Measurements from ENCODE around the gene NABP1. TPM values are rescaled to one million over a fixed set of nuclear protein-coding genes. Genes with fewer than 3 reads are reported as not detected.

Gene NABP1
- total and polyA plus RNA-seq, 10 of the 15 experiments (the other 5 are each of a cell fraction or from before 2014, with no cell fraction given): 22.9 to 65.7 (median 39.9) TPM

- Histone ChIP-seq H3K27ac (ENCODE audit: control insufficient read depth, insufficient read depth) (no peak overlapping the region), H3K9me3 (replicated peaks; ENCODE audit: control insufficient read depth, insufficient read depth, low read length) (no peaks in the 10 kb centered on the region; the same call in 2 of the 3 replicates), H3K4me1 (ENCODE audit: control insufficient read depth, insufficient read depth, low read length) (no peaks in the 10 kb centered on the region), H4K20me1 (ENCODE audit: control insufficient read depth, insufficient read depth) (no peaks in the 10 kb centered on the region), H3K36me3 (ENCODE audit: control insufficient read depth in 2 of 2, insufficient read depth in 2 of 2, low read length in 1 of 2) (no peaks in the 10 kb centered on the region), H3K9ac (ENCODE audit: control insufficient read depth, insufficient read depth, low read length) (no peak overlapping the region), H3K4me2 (ENCODE audit: control insufficient read depth, insufficient read depth) (no peak overlapping the region), H3K79me2 (ENCODE audit: control insufficient read depth, insufficient read depth, low read length) (no peaks in the 10 kb centered on the region), H2AFZ (ENCODE audit: control insufficient read depth, low read depth, low read length) (no peak overlapping the region), H3K27me3 (replicated peaks in 1 of 2; ENCODE audit: control insufficient read depth in 2 of 2, insufficient read depth in 2 of 2, low read length in 1 of 2) (no peaks in the 10 kb centered on the region), H3K4me3 (no peak overlapping the region)
- ChIA-PET RAD21 (ENCODE audit: unreplicated experiment) (interaction anchor here (0.8 kb wide), 1 partner anchor 58 kb away, joined by 3 read pairs; no protein-coding TSS in a partner anchor), CTCF (interaction anchor here (0.8 to 1.2 kb wide), 3 partner anchors 9 to 15 kb away, joined by 3 read pairs; no protein-coding TSS in a partner anchor), SMC1A (ENCODE audit: uncharacterized antibody, unreplicated experiment) (interaction anchor here (0.8 to 1.4 kb wide), 7 partner anchors 9 to 138 kb away, joined by 3 to 8 read pairs (median 3); no protein-coding TSS in a partner anchor), POLR2A (interaction anchor here (0.9 kb wide), 1 partner anchor 12 kb away, joined by 4 read pairs; no protein-coding TSS in a partner anchor)
- no TSS peak for BruUV-seq (replicated peaks)
- intact Hi-C loops (cut with micrococcal nuclease; ENCODE audit: unreplicated experiment): loop anchor here (10.0 kb wide), 1 partner anchor 464 kb away; no protein-coding TSS in a partner anchor
- FAIRE-seq (no peak), DNase-seq (ENCODE audit: low read depth, low spot score) (no peak), ATAC-seq (no peak)
- in situ Hi-C loops (cut with MboI): no loop called here
- 100% methylated on average over 1 of the region's 1 CpG for WGBS (ENCODE audit: insufficient coverage, insufficient replicate concordance, low lambda C conversion rate, missing lambda C conversion rate)
- TF ChIP-seq EP300 (IDR thresholded peaks at IDR 0.05; ENCODE audit: borderline replicate concordance in 1 of 2, control insufficient read depth in 1 of 2, low read depth in 2 of 2, low read length in 2 of 2) (no peak), ZNF274 (IDR thresholded peaks at IDR 0.05; ENCODE audit: insufficient read depth, insufficient read length) (no peak), IRF3 (IDR thresholded peaks at IDR 0.05) (no peak), MYB (IDR thresholded peaks at IDR 0.05; ENCODE audit: borderline replicate concordance, low read depth, low read length) (no peak), TCF7 (IDR thresholded peaks at IDR 0.05; ENCODE audit: borderline replicate concordance) (no peak), RAD51 (IDR thresholded peaks at IDR 0.05) (no peak), PKNOX1 (IDR thresholded peaks at IDR 0.05) (no peak), MXI1 (IDR thresholded peaks at IDR 0.05; ENCODE audit: low read depth, low read length) (no peak), CREM (IDR thresholded peaks at IDR 0.05; ENCODE audit: low read depth) (no peak)
- TF ChIP-seq, protein P1, sequence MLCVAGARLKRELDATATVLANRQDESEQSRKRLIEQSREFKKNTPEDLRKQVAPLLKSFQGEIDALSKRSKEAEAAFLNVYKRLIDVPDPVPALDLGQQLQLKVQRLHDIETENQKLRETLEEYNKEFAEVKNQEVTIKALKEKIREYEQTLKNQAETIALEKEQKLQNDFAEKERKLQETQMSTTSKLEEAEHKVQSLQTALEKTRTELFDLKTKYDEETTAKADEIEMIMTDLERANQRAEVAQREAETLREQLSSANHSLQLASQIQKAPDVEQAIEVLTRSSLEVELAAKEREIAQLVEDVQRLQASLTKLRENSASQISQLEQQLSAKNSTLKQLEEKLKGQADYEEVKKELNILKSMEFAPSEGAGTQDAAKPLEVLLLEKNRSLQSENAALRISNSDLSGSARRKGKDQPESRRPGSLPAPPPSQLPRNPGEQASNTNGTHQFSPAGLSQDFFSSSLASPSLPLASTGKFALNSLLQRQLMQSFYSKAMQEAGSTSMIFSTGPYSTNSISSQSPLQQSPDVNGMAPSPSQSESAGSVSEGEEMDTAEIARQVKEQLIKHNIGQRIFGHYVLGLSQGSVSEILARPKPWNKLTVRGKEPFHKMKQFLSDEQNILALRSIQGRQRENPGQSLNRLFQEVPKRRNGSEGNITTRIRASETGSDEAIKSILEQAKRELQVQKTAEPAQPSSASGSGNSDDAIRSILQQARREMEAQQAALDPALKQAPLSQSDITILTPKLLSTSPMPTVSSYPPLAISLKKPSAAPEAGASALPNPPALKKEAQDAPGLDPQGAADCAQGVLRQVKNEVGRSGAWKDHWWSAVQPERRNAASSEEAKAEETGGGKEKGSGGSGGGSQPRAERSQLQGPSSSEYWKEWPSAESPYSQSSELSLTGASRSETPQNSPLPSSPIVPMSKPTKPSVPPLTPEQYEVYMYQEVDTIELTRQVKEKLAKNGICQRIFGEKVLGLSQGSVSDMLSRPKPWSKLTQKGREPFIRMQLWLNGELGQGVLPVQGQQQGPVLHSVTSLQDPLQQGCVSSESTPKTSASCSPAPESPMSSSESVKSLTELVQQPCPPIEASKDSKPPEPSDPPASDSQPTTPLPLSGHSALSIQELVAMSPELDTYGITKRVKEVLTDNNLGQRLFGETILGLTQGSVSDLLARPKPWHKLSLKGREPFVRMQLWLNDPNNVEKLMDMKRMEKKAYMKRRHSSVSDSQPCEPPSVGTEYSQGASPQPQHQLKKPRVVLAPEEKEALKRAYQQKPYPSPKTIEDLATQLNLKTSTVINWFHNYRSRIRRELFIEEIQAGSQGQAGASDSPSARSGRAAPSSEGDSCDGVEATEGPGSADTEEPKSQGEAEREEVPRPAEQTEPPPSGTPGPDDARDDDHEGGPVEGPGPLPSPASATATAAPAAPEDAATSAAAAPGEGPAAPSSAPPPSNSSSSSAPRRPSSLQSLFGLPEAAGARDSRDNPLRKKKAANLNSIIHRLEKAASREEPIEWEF (IDR thresholded peaks at IDR 0.05; ENCODE audit: insufficient replicate concordance, low read depth, low read length): no peak
- TF ChIP-seq, protein P2, sequence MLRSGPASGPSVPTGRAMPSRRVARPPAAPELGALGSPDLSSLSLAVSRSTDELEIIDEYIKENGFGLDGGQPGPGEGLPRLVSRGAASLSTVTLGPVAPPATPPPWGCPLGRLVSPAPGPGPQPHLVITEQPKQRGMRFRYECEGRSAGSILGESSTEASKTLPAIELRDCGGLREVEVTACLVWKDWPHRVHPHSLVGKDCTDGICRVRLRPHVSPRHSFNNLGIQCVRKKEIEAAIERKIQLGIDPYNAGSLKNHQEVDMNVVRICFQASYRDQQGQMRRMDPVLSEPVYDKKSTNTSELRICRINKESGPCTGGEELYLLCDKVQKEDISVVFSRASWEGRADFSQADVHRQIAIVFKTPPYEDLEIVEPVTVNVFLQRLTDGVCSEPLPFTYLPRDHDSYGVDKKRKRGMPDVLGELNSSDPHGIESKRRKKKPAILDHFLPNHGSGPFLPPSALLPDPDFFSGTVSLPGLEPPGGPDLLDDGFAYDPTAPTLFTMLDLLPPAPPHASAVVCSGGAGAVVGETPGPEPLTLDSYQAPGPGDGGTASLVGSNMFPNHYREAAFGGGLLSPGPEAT (IDR thresholded peaks at IDR 0.05; ENCODE audit: low read depth): no peak
- TF ChIP-seq, protein P3, sequence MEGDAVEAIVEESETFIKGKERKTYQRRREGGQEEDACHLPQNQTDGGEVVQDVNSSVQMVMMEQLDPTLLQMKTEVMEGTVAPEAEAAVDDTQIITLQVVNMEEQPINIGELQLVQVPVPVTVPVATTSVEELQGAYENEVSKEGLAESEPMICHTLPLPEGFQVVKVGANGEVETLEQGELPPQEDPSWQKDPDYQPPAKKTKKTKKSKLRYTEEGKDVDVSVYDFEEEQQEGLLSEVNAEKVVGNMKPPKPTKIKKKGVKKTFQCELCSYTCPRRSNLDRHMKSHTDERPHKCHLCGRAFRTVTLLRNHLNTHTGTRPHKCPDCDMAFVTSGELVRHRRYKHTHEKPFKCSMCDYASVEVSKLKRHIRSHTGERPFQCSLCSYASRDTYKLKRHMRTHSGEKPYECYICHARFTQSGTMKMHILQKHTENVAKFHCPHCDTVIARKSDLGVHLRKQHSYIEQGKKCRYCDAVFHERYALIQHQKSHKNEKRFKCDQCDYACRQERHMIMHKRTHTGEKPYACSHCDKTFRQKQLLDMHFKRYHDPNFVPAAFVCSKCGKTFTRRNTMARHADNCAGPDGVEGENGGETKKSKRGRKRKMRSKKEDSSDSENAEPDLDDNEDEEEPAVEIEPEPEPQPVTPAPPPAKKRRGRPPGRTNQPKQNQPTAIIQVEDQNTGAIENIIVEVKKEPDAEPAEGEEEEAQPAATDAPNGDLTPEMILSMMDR (IDR thresholded peaks at IDR 0.05 in 2 of 3, conservative IDR thresholded peaks at IDR 0.05 in 1 of 3; ENCODE audit: control insufficient read depth in 2 of 3, extremely low read depth in 1 of 3, insufficient read depth in 1 of 3, low read depth in 3 of 3, low read length in 3 of 3): no peak
Measured at GRCh38 chr2:191701029-191701428, 23.1 kb downstream of the NABP1 start.
